HEK293T (cell line): ENCODE measurements around the gene NUP107.

ENCODE experiments used
- CTCF ChIA-PET: fragments of 350-600 bp; formaldehyde crosslinking; extraction: SDS; loops from one replicate; lab custom pipeline; 2021; ENCODE audit warnings: antibody characterized with exemption, inconsistent platforms; lab: Yijun Ruan, JAX
- POLR2A ChIA-PET: fragments of 350-600 bp; formaldehyde crosslinking; extraction: SDS; loops from one replicate; lab custom pipeline; 2020; ENCODE audit warnings: antibody characterized with exemption, inconsistent platforms; lab: Yijun Ruan, JAX
- DNase-seq: peaks from one replicate; pipeline ENCODE4 v3.0.0; 2012; ENCODE audit warnings: mixed read lengths; ENCODE audit errors: extremely low spot score
- ARNT ChIP-seq: fragments of 450-650 bp; IDR thresholded peaks from 2 replicates; pipeline ENCODE4 v1.6.1; 2017; ENCODE audit warnings: mild to moderate bottlenecking
- BHLHE40 ChIP-seq: fragments of 450-650 bp; IDR thresholded peaks from 2 replicates; pipeline ENCODE4 v1.6.1; 2016; ENCODE audit warnings: mild to moderate bottlenecking, moderate library complexity, borderline replicate concordance
- CTBP1 ChIP-seq: fragments of 450-650 bp; IDR thresholded peaks from 2 replicates; pipeline ENCODE4 v1.6.1; 2016; ENCODE audit warnings: borderline replicate concordance
- ELF4 ChIP-seq: fragments of 450-650 bp; IDR thresholded peaks from 2 replicates; pipeline ENCODE4 v1.6.1; 2017; ENCODE audit warnings: antibody characterized with exemption
- FOXA1 ChIP-seq: fragments of 450-650 bp; IDR thresholded peaks from 2 replicates; pipeline ENCODE4 v1.6.1; 2016; ENCODE audit warnings: mild to moderate bottlenecking
- FOXK2 ChIP-seq: fragments of 450-650 bp; IDR thresholded peaks from 2 replicates; pipeline ENCODE4 v1.6.1; 2016; ENCODE audit warnings: mild to moderate bottlenecking
- FOXM1 ChIP-seq: fragments of 450-650 bp; IDR thresholded peaks from 2 replicates; pipeline ENCODE4 v1.6.1; 2017; ENCODE audit warnings: mild to moderate bottlenecking, borderline replicate concordance
- HDGF ChIP-seq: fragments of 450-650 bp; IDR thresholded peaks from 2 replicates; pipeline ENCODE4 v1.6.1; 2017; ENCODE audit warnings: antibody characterized with exemption, borderline replicate concordance
- L3MBTL2 ChIP-seq: fragments of 450-650 bp; conservative IDR thresholded peaks from 2 replicates; pipeline ENCODE4 v1.6.1; 2016; ENCODE audit warnings: mild to moderate bottlenecking
- LEF1 ChIP-seq: fragments of 450-650 bp; IDR thresholded peaks from 2 replicates; pipeline ENCODE4 v1.6.1; 2017; ENCODE audit warnings: mild to moderate bottlenecking, borderline replicate concordance
- NFRKB ChIP-seq: fragments of 450-650 bp; IDR thresholded peaks from 2 replicates; pipeline ENCODE4 v1.6.1; 2016; ENCODE audit warnings: mild to moderate bottlenecking, moderate library complexity
- PKNOX1 ChIP-seq: fragments of 450-650 bp; IDR thresholded peaks from 2 replicates; pipeline ENCODE4 v1.6.1; 2016
- SP1 ChIP-seq: fragments of 450-650 bp; IDR thresholded peaks from 2 replicates; pipeline ENCODE4 v1.6.1; 2017
- SUZ12 ChIP-seq: fragments of 450-650 bp; IDR thresholded peaks from 2 replicates; pipeline ENCODE4 v1.6.1; 2016; ENCODE audit warnings: mild to moderate bottlenecking
- TARDBP ChIP-seq: fragments of 450-650 bp; IDR thresholded peaks from 2 replicates; pipeline ENCODE4 v1.6.1; 2016
- ZNF384 ChIP-seq: fragments of 450-650 bp; IDR thresholded peaks from 2 replicates; pipeline ENCODE4 v1.6.1; 2016

Gene NUP107

GRCh38 chr12:68762691-68763090 lies 75.9 kb downstream of the NUP107 start:
- CTCF ChIA-PET, result no interaction called here
- POLR2A ChIA-PET, result no interaction called here

GRCh38 chr12:68765696-68766095 lies 78.9 kb downstream of the NUP107 start:
- no peak for TF ChIP-seq ELF4
- no peak for TF ChIP-seq HDGF
- no peak for TF ChIP-seq TARDBP
- ChIA-PET CTCF (no interaction called here), POLR2A (no interaction called here)
- no peak for DNase-seq

More at GRCh38 chr12:68762691-68763090, 75.9 kb downstream of the NUP107 start:
- TF ChIP-seq LEF1 (no peak), L3MBTL2 (no peak), TARDBP (no peak), SUZ12 (no peak), ELF4 (no peak), ARNT (no peak), BHLHE40 (no peak), NFRKB (no peak), FOXM1 (no peak), CTBP1 (no peak), ZNF384 (no peak), HDGF (no peak), FOXA1 (no peak)
- no peak for DNase-seq

GRCh38 chr12:68766646-68767045 lies 79.9 kb downstream of the NUP107 start:
- TF ChIP-seq LEF1, result no peak
- TF ChIP-seq SP1, result no peak
- no peak for TF ChIP-seq CTBP1
- no peak for TF ChIP-seq BHLHE40
- TF ChIP-seq TARDBP, result no peak
- no peak for TF ChIP-seq FOXA1
- TF ChIP-seq L3MBTL2, result no peak
- no peak for TF ChIP-seq SUZ12
- no peak for TF ChIP-seq NFRKB
- TF ChIP-seq PKNOX1, result no peak
- no peak for TF ChIP-seq FOXK2
- DNase-seq, result no peak
- ChIA-PET CTCF (no interaction called here), POLR2A (no interaction called here)

GRCh38 chr12:68767191-68767590 lies 80.4 kb downstream of the NUP107 start:
- no peak for TF ChIP-seq L3MBTL2
- no peak for TF ChIP-seq ELF4
- TF ChIP-seq BHLHE40, result no peak
- no peak for TF ChIP-seq SUZ12
- no peak for TF ChIP-seq FOXM1
- TF ChIP-seq ARNT, result no peak
- TF ChIP-seq FOXK2, result no peak
- no peak for TF ChIP-seq SP1
- no peak for TF ChIP-seq NFRKB
- no peak for TF ChIP-seq TARDBP
- no peak for TF ChIP-seq PKNOX1
- no peak for TF ChIP-seq HDGF
- no peak for TF ChIP-seq FOXA1
- DNase-seq, result no peak
- POLR2A ChIA-PET, result no interaction called here
- CTCF ChIA-PET, result no interaction called here

GRCh38 chr12:68768431-68768939 lies 81.7 kb downstream of the NUP107 start:
- ChIA-PET POLR2A (no interaction called here), CTCF (no interaction called here)
- TF ChIP-seq SUZ12, result no peak
- TF ChIP-seq SP1, result no peak
- TF ChIP-seq BHLHE40, result no peak
- TF ChIP-seq LEF1, result no peak
- no peak for TF ChIP-seq ZNF384
- TF ChIP-seq ARNT, result no peak
- DNase-seq, result no peak

- no peak for TF ChIP-seq ZNF384
- no peak for TF ChIP-seq CTBP1
- TF ChIP-seq LEF1, result no peak
- no peak for TF ChIP-seq SUZ12
- no peak for TF ChIP-seq ARNT
- no peak for TF ChIP-seq FOXA1
- no peak for TF ChIP-seq FOXK2
- no peak for TF ChIP-seq HDGF
- TF ChIP-seq TARDBP, result no peak
- TF ChIP-seq NFRKB, result no peak
- no peak for TF ChIP-seq BHLHE40
- no peak for TF ChIP-seq PKNOX1
- TF ChIP-seq SP1, result no peak
- TF ChIP-seq L3MBTL2, result no peak
- TF ChIP-seq FOXM1, result no peak
- TF ChIP-seq ELF4, result no peak
- POLR2A ChIA-PET, result interaction anchor here (1.5 kb wide), 1 partner anchor 39 kb away, joined by 3 read pairs; no protein-coding TSS in a partner anchor
- CTCF ChIA-PET, result no interaction called here
- DNase-seq, result no peak
Measured at GRCh38 chr12:68769941-68770340, 83.2 kb downstream of the NUP107 start.
